H9 (cell line): ENCODE data around the gene TP53INP2. TPM values are rescaled to one million over a fixed set of nuclear protein-coding genes. Genes with fewer than 3 reads are reported as not detected.

Source experiments
- DNase-seq: peaks from one replicate; pipeline ENCODE4 v3.0.0-alpha.2; 2017
- H2AFZ ChIP-seq: one replicate; pipeline ENCODE4 v1.6.1; 2013; ENCODE audit warnings: mild to moderate bottlenecking, low read length, control low read depth, moderate library complexity
- H2AK5ac ChIP-seq: 2 replicates; pipeline ENCODE4 v1.6.1; 2013; ENCODE audit warnings: low read length, control low read depth, mixed read lengths; ENCODE audit not compliant: insufficient read length
- H2BK120ac ChIP-seq: one replicate; pipeline ENCODE4 v1.6.1; 2013; ENCODE audit warnings: low read depth, mild to moderate bottlenecking, low read length, control low read depth, inconsistent platforms; ENCODE audit not compliant: poor library complexity, severe bottlenecking
- H2BK12ac ChIP-seq: 2 replicates; pipeline ENCODE4 v1.6.1; 2013; ENCODE audit warnings: low read length, control low read depth, mixed read lengths, low read depth; ENCODE audit not compliant: insufficient read length
- H2BK15ac ChIP-seq: 2 replicates; pipeline ENCODE4 v1.6.1; 2013; ENCODE audit warnings: low read depth, low read length, control low read depth
- H2BK20ac ChIP-seq: one replicate; pipeline ENCODE4 v1.6.1; 2013; ENCODE audit warnings: low read depth, mild to moderate bottlenecking, low read length, control low read depth, inconsistent platforms; ENCODE audit not compliant: poor library complexity, severe bottlenecking
- H2BK5ac ChIP-seq: 2 replicates; pipeline ENCODE4 v1.6.1; 2013; ENCODE audit warnings: low read length, control low read depth, mixed read lengths; ENCODE audit not compliant: insufficient read length
- H3K14ac ChIP-seq: 2 replicates; pipeline ENCODE4 v1.6.1; 2013; ENCODE audit warnings: low read length, control low read depth; ENCODE audit not compliant: insufficient read depth
- H3K18ac ChIP-seq: 2 replicates; pipeline ENCODE4 v1.6.1; 2013; ENCODE audit warnings: low read depth, mild to moderate bottlenecking, mixed read lengths, low read length, control low read depth; ENCODE audit not compliant: insufficient read length
- H3K23ac ChIP-seq: 2 replicates; pipeline ENCODE4 v1.6.1; 2013; ENCODE audit warnings: low read length, control low read depth, mixed read lengths, low read depth; ENCODE audit not compliant: insufficient read length
- H3K23me2 ChIP-seq: 2 replicates; pipeline ENCODE4 v1.6.1; 2013; ENCODE audit warnings: low read depth, mild to moderate bottlenecking, mixed read lengths, low read length, control low read depth; ENCODE audit not compliant: insufficient read length, poor library complexity, severe bottlenecking
- H3K27ac ChIP-seq: 2 replicates; pipeline ENCODE4 v1.5.1; 2013; ENCODE audit warnings: low read length, control low read depth, mixed read lengths, low read depth; ENCODE audit not compliant: insufficient read length
- H3K27me3 ChIP-seq: 2 replicates; pipeline ENCODE4 v1.6.1; 2013; ENCODE audit warnings: low read length, control low read depth, inconsistent platforms; ENCODE audit not compliant: insufficient read depth
- H3K4ac ChIP-seq: 2 replicates; pipeline ENCODE4 v1.6.1; 2013; ENCODE audit warnings: low read depth, mild to moderate bottlenecking, control low read depth, inconsistent platforms, low read length, moderate library complexity
- H3K4me1 ChIP-seq: 2 replicates; pipeline ENCODE4 v1.6.1; 2013; ENCODE audit warnings: low read length, control low read depth, inconsistent platforms; ENCODE audit not compliant: insufficient read depth
- H3K4me2 ChIP-seq: 2 replicates; pipeline ENCODE4 v1.6.1; 2013; ENCODE audit warnings: low read length, control low read depth, mixed read lengths; ENCODE audit not compliant: insufficient read length, insufficient read depth
- H3K56ac ChIP-seq: 2 replicates; pipeline ENCODE4 v1.6.1; 2013; ENCODE audit warnings: low read depth, mild to moderate bottlenecking, mixed read lengths, low read length, control low read depth; ENCODE audit not compliant: insufficient read length
- H3K79me1 ChIP-seq: 2 replicates; pipeline ENCODE4 v1.6.1; 2013; ENCODE audit warnings: low read depth, mild to moderate bottlenecking, moderate library complexity, low read length, control low read depth, inconsistent platforms; ENCODE audit not compliant: insufficient read depth, poor library complexity, severe bottlenecking
- H3K79me2 ChIP-seq: 2 replicates; pipeline ENCODE4 v1.6.1; 2013; ENCODE audit warnings: low read length, control low read depth, inconsistent platforms; ENCODE audit not compliant: insufficient read depth
- H3K9ac ChIP-seq: 2 replicates; pipeline ENCODE4 v1.6.1; 2013; ENCODE audit warnings: low read length, control low read depth, mixed read lengths; ENCODE audit not compliant: insufficient read length; ENCODE audit errors: extremely low read depth
- H3K9me3 ChIP-seq: one replicate; pipeline ENCODE4 v1.6.1; 2013; ENCODE audit warnings: low read depth, low read length, inconsistent platforms; ENCODE audit not compliant: control insufficient read depth
- H3T11ph ChIP-seq: one replicate; pipeline ENCODE4 v1.6.1; 2013; ENCODE audit warnings: mild to moderate bottlenecking, low read length, control low read depth, inconsistent platforms
- H4K20me1 ChIP-seq: one replicate; pipeline ENCODE4 v1.6.1; 2013; ENCODE audit not compliant: control insufficient read depth, insufficient read length, insufficient read depth
- H4K5ac ChIP-seq: 2 replicates; pipeline ENCODE4 v1.6.1; 2013; ENCODE audit warnings: low read depth, mild to moderate bottlenecking, mixed read lengths, low read length, control low read depth; ENCODE audit not compliant: insufficient read length
- H4K8ac ChIP-seq: replicated peaks from 2 replicates; pipeline ENCODE4 v1.6.1; 2013; ENCODE audit warnings: low read length, control low read depth, mixed read lengths, low read depth; ENCODE audit not compliant: insufficient read length
- H4K91ac ChIP-seq: 2 replicates; pipeline ENCODE4 v1.6.1; 2013; ENCODE audit warnings: low read depth, mild to moderate bottlenecking, moderate library complexity, mixed read lengths, low read length, control low read depth; ENCODE audit not compliant: insufficient read length
- H3K27ac Mint-ChIP-seq, 3 experiments: 2 replicates in 2 of 3; 3 replicates in 1 of 3; pipeline ENCODE4 v1.8.0; 2020 to 2021; ENCODE audit warnings: mixed read lengths in 3 of 3, mild to moderate bottlenecking in 1 of 3, moderate library complexity in 1 of 3
- H3K27me3 Mint-ChIP-seq: 2 replicates; pipeline ENCODE4 v1.8.0; 2021; ENCODE audit warnings: low read depth, mild to moderate bottlenecking, moderate library complexity, mixed read lengths
- H3K36me3 Mint-ChIP-seq, 3 experiments: 2 replicates in 2 of 3; 3 replicates in 1 of 3; pipeline ENCODE4 v1.8.0; 2020 to 2021; ENCODE audit warnings: low read depth in 3 of 3, mixed read lengths in 3 of 3; ENCODE audit not compliant: insufficient read depth in 1 of 3
- H3K4me1 Mint-ChIP-seq, 2 experiments: 2 replicates each; pipeline ENCODE4 v1.8.0; 2020; ENCODE audit warnings: mixed read lengths in 2 of 2
- H3K4me3 Mint-ChIP-seq, 2 experiments: 2 replicates in 1 of 2; 3 replicates in 1 of 2; pipeline ENCODE4 v1.8.0; 2020 to 2021; ENCODE audit warnings: mild to moderate bottlenecking in 2 of 2, mixed read lengths in 2 of 2, moderate library complexity in 1 of 2
- H3K9me3 Mint-ChIP-seq, 2 experiments: 2 replicates in 1 of 2; 3 replicates in 1 of 2; pipeline ENCODE4 v1.8.0; 2020; ENCODE audit warnings: mild to moderate bottlenecking in 2 of 2, mixed read lengths in 2 of 2, moderate library complexity in 1 of 2
- WGBS: extraction: QIAGEN DNeasy Blood & Tissue Kit; methylation state at CpG from one replicate; pipeline ENCODE4 v1.1.7; 2013; ENCODE audit warnings: missing lambda C conversion rate, low lambda C conversion rate, mixed read lengths; ENCODE audit not compliant: insufficient read length; ENCODE audit errors: extremely low coverage; 5-methylcytosine and 5-hydroxymethylcytosine counted together
- total RNA-seq: library from RNA; stranded (reverse); gene quantifications from 2 replicates; pipeline ENCODE4 v1.2.1, GENCODE V29; 2021
- TF ChIP-seq, protein P1 (sequence below): fragments of 200-600 bp; sonication (generic); conservative IDR thresholded peaks from 3 replicates; pipeline ENCODE4 v1.8.0; 2021; ENCODE audit warnings: antibody characterized with exemption, mild to moderate bottlenecking

TP53INP2 gene
- total RNA-seq, 1 experiment from 2014 or later: 8.0 TPM

DNA sequence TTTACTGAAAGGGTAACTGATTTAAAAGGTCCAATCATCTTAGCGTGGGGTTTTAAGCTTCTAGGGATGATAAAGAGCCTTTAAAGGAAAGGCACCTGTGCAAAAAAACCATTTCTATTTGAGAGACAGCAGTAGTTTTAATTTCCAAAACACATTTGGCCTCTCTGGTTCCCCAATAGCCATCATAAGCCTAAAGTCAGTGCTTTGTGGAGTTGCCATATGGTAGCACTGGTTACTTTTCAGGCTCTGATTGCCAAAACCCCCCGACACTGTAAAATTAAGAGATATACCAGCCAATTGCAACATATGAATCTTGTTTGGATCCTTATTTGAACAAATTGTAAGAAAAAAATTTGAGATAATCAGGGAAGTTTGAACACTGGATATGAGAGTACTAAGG lies 44.6 kb downstream of the TP53INP2 start:
- Histone ChIP-seq H4K5ac (no peak overlapping the region), H3K4ac (no peak overlapping the region), H4K91ac (no peak overlapping the region), H3K56ac (no peak overlapping the region), H2AFZ (no peak overlapping the region), H2BK20ac (no peak overlapping the region), H2BK5ac (no peak overlapping the region), H3K23me2 (no peaks in the 10 kb centered on the region), H4K20me1 (no peaks in the 10 kb centered on the region), H3K14ac (no peak overlapping the region), H3K4me1 (no peaks in the 10 kb centered on the region), H3K27me3 (no peaks in the 10 kb centered on the region), H3K4me2 (no peak overlapping the region), H3K9ac (no peak overlapping the region), H3K18ac (no peak overlapping the region), H3K79me2 (no peaks in the 10 kb centered on the region), H3K9me3 (no peaks in the 10 kb centered on the region), H3K79me1 (no peaks in the 10 kb centered on the region), H2BK120ac (no peak overlapping the region), H3K23ac (no peak overlapping the region), H2AK5ac (no peak overlapping the region), H2BK12ac (no peak overlapping the region), H3T11ph (no peak overlapping the region), H2BK15ac (no peak overlapping the region), H4K8ac (no peak overlapping the region), H3K27ac (no peak overlapping the region)
- H3K36me3 Mint-ChIP-seq: peaks cover 0 to 45% (median 19%) of the 10 kb centered on the region in 3 experiments; a peak in 4 of 7 replicates
- no peak overlapping the region for H3K4me3 Mint-ChIP-seq
- no CpG with 5 or more reads among the region's 2 CpGs for WGBS
- H3K4me1 Mint-ChIP-seq: no peaks in the 10 kb centered on the region
- H3K9me3 Mint-ChIP-seq: no peaks in the 10 kb centered on the region
- no peaks in the 10 kb centered on the region for H3K27me3 Mint-ChIP-seq
- TF ChIP-seq, protein P1, sequence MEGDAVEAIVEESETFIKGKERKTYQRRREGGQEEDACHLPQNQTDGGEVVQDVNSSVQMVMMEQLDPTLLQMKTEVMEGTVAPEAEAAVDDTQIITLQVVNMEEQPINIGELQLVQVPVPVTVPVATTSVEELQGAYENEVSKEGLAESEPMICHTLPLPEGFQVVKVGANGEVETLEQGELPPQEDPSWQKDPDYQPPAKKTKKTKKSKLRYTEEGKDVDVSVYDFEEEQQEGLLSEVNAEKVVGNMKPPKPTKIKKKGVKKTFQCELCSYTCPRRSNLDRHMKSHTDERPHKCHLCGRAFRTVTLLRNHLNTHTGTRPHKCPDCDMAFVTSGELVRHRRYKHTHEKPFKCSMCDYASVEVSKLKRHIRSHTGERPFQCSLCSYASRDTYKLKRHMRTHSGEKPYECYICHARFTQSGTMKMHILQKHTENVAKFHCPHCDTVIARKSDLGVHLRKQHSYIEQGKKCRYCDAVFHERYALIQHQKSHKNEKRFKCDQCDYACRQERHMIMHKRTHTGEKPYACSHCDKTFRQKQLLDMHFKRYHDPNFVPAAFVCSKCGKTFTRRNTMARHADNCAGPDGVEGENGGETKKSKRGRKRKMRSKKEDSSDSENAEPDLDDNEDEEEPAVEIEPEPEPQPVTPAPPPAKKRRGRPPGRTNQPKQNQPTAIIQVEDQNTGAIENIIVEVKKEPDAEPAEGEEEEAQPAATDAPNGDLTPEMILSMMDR: no peak
- H3K27ac Mint-ChIP-seq: no peak overlapping the region
- no peak for DNase-seq
